ENCODE data around the gene C10orf95.
"Not testable (repeated sequence)": the region's sequence is repeated elsewhere in the genome, so short reads cannot be mapped to it uniquely, and the experiment has no call there.

Gene C10orf95

GRCh38 chr10:102457591-102458150 is 6.3 kb upstream of the C10orf95 start:
- no peak overlapping the region for H3K4me3 ChIP-seq (ENCODE audit: low read depth, low read length)
- TF ChIP-seq, protein P1, sequence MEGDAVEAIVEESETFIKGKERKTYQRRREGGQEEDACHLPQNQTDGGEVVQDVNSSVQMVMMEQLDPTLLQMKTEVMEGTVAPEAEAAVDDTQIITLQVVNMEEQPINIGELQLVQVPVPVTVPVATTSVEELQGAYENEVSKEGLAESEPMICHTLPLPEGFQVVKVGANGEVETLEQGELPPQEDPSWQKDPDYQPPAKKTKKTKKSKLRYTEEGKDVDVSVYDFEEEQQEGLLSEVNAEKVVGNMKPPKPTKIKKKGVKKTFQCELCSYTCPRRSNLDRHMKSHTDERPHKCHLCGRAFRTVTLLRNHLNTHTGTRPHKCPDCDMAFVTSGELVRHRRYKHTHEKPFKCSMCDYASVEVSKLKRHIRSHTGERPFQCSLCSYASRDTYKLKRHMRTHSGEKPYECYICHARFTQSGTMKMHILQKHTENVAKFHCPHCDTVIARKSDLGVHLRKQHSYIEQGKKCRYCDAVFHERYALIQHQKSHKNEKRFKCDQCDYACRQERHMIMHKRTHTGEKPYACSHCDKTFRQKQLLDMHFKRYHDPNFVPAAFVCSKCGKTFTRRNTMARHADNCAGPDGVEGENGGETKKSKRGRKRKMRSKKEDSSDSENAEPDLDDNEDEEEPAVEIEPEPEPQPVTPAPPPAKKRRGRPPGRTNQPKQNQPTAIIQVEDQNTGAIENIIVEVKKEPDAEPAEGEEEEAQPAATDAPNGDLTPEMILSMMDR (IDR thresholded peaks at IDR 0.05; ENCODE audit: control insufficient read depth, extremely low read depth, insufficient read depth): no peak
- DNase-seq (ENCODE audit: low read depth): no peak

GRCh38 chr10:102455893-102456471 is 4.6 kb upstream of the C10orf95 start:
- no peak for DNase-seq (ENCODE audit: low read depth)
- TF ChIP-seq, protein P1 (IDR thresholded peaks at IDR 0.05; ENCODE audit: control insufficient read depth, extremely low read depth, insufficient read depth): no peak
- H3K4me3 ChIP-seq (ENCODE audit: low read depth, low read length): no peak overlapping the region

DNA sequence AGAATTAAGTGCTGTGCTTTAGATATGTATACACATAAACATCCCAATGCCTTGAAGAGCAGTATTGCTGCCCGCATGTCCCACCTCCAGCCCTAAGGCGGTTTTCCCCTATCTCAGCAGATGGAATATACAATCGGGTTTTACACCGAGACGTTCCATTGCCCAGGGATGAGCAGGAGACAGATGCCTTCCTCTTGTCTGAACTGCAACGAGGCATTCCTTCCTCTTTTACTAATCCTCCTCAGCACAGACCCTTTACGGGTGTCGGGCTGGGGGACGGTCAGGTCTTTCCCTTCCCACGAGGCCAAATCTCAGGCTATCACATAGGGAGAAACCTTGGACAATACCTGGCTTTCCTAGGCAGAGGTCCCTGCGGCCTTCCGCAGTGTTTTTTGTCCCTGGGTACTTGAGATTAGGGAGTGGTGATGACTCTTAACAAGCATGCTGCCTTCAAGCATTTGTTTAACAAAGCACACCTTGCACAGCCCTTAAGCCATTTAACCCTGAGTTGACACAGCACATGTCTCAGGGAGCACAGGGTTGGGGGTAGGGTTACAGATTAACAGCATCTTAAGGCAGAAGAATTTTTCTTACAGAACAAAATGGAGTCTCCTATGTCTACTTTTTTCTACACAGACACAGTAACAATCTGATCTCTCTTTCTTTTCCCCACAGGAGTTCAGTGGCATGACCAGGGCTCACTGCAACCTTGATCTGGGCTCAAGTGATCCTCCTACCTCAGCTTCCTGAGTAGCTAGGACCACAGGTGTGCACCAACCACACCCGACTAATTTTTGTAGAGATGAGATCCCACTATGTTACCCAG is 3.5 kb upstream of the C10orf95 start:
- H3K4me3 ChIP-seq (ENCODE audit: low read depth, low read length); DNase-seq (ENCODE audit: low read depth): not testable (repeated sequence)

GRCh38 chr10:102453502-102453901 is 2.2 kb upstream of the C10orf95 start:
- no peak overlapping the region for H3K4me3 ChIP-seq (ENCODE audit: low read depth, low read length)
- TF ChIP-seq, protein P1 (IDR thresholded peaks at IDR 0.05; ENCODE audit: control insufficient read depth, extremely low read depth, insufficient read depth): no peak
- no peak for DNase-seq (ENCODE audit: low read depth)

GRCh38 chr10:102452672-102453340 is 1.5 kb upstream of the C10orf95 start:
- H3K4me3 ChIP-seq (ENCODE audit: low read depth, low read length): no peak overlapping the region
- DNase-seq (ENCODE audit: low read depth): no peak
- TF ChIP-seq, protein P1 (IDR thresholded peaks at IDR 0.05; ENCODE audit: control insufficient read depth, extremely low read depth, insufficient read depth): no peak

- peak; percentile 70 for DNase-seq (ENCODE audit: low read depth)
- TF ChIP-seq, protein P1 (IDR thresholded peaks at IDR 0.05; ENCODE audit: control insufficient read depth, extremely low read depth, insufficient read depth): no peak
- H3K4me3 ChIP-seq (ENCODE audit: low read depth, low read length): peak overlapping the region; percentile 99
Observed at GRCh38 chr10:102450374-102451104, 804 bp downstream of the C10orf95 start.

- TF ChIP-seq, protein P1 (IDR thresholded peaks at IDR 0.05; ENCODE audit: control insufficient read depth, extremely low read depth, insufficient read depth): no peak
- peak overlapping the region; percentile 99 for H3K4me3 ChIP-seq (ENCODE audit: low read depth, low read length)
- DNase-seq (ENCODE audit: low read depth): no peak
Observed at GRCh38 chr10:102450124-102450373, 1.3 kb downstream of the C10orf95 start.

Data from LNCaP clone FGC (cell line).